ENCODE measurements around the gene CRB1.

GRCh38 chr1:197467881-197468280 lies 199.8 kb downstream of the CRB1 start:
- no peak for TF ChIP-seq CTCF (IDR thresholded peaks at IDR 0.05; ENCODE audit: borderline replicate concordance, extremely low read depth, low read length, poor library complexity, severe bottlenecking)
- no peak for TF ChIP-seq EZH2 (IDR thresholded peaks at IDR 0.05; ENCODE audit: borderline replicate concordance, low read depth, low read length, severe bottlenecking)
